ENCODE measurements around the gene CEP85.

Gene CEP85

DNA sequence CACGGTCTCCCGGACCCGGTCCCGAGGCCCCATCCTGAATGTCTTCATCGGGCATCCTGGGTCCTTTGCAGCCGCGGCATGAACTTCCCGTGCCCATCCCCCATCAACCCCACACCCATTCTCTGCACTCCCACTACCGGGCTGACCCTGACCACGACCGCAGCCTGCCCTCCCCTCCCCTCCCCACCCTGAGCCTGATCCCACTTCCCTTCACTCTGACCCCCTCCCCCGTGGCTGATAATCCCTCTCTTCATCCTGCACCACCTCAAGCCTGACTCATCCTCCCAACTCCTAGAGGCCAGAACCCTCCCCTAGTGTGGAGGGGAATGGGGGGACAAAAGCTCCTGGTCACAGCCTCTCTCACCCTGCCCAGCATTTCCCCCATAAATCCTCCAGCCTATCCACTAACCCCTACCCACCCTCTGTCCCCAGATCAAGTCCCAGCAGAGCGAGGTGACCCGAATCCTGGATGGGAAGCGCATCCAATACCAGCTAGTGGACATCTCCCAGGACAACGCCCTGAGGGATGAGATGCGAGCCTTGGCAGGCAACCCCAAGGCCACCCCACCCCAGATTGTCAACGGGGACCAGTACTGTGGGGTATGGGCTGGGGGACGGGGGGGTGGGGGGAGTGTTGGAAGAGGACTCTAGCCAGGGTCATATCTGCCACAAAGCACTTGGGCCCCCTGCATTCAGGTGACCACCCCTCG lies 46.5 kb downstream of the CEP85 start:
- Mint-ChIP-seq H3K4me3 (peak overlapping the region; percentile 75 to 91), H3K27ac (peak overlapping the region; percentile 87 to 98), H3K9me3 (no peaks in the 10 kb centered on the region), H3K27me3 (no peaks in the 10 kb centered on the region), H3K4me1 (peaks cover 93% of the 10 kb centered on the region)
- ATAC-seq = no peak
- no peak for DNase-seq

DNA sequence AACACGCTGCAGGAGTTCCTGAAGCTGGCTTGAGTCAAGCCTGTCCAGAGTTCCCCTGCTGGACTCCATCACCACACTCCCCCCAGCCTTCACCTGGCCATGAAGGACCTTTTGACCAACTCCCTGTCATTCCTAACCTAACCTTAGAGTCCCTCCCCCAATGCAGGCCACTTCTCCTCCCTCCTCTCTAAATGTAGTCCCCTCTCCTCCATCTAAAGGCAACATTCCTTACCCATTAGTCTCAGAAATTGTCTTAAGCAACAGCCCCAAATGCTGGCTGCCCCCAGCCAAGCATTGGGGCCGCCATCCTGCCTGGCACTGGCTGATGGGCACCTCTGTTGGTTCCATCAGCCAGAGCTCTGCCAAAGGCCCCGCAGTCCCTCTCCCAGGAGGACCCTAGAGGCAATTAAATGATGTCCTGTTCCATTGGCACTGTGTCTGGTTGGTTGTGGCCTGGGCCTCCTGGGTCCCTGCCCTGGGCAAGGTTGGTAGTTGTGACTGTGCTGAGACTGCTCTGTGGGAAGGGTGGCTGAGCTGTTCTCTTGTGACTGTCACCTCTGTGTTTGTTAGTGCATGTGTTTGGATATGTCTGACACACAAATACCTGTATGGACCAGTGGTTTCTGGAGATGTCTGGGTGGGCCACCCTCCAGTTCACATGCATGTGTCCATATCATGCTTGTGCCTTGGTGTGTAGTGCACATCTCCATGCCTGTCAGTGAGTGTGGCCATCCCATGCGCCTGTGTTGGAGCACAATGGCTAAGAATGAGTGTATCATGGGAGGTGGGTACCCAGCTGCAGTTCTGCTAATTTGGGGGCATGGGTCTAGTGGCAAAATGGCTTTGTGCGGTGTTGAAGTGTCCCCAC lies 47.3 kb downstream of the CEP85 start:
- H3K27me3 Mint-ChIP-seq = no peaks in the 10 kb centered on the region
- no peak for ATAC-seq
- peak in 1 of 2 donors; percentile 35 for DNase-seq
- no peaks in the 10 kb centered on the region for H3K9me3 Mint-ChIP-seq
- peak overlapping the region; percentile 75 to 91 for H3K4me3 Mint-ChIP-seq
- peaks cover 93% of the 10 kb centered on the region for H3K4me1 Mint-ChIP-seq
- peak overlapping the region; percentile 54 to 70 for H3K27ac Mint-ChIP-seq

DNA sequence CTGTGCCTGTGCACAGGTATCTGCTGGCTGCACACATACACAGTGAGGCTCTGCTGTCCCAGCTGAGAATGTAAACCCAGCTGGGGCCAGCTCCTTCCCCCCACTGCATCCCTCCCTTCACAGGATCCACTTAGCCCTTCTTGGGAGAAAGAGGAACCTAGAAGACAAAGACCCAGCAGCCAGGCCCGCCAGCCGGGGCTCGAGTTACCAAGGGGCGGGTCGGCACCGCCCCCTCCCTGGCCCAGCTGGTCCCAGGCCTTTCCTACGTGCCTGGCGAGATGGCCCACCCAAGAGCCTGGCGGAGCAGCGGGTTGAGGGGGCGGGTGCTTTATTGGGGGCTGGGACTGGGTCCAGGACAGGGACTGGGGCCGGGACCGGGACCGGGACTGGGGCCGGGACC lies 48.0 kb downstream of the CEP85 start:
- no peaks in the 10 kb centered on the region for H3K9me3 Mint-ChIP-seq
- DNase-seq (no peak), ATAC-seq (no peak)
- H3K27ac Mint-ChIP-seq = peak overlapping the region in 1 of 2 donors; percentile 70
- H3K27me3 Mint-ChIP-seq = no peaks in the 10 kb centered on the region
- H3K4me1 Mint-ChIP-seq = peaks cover 93% of the 10 kb centered on the region
- peak overlapping the region; percentile 75 to 91 for H3K4me3 Mint-ChIP-seq

DNA sequence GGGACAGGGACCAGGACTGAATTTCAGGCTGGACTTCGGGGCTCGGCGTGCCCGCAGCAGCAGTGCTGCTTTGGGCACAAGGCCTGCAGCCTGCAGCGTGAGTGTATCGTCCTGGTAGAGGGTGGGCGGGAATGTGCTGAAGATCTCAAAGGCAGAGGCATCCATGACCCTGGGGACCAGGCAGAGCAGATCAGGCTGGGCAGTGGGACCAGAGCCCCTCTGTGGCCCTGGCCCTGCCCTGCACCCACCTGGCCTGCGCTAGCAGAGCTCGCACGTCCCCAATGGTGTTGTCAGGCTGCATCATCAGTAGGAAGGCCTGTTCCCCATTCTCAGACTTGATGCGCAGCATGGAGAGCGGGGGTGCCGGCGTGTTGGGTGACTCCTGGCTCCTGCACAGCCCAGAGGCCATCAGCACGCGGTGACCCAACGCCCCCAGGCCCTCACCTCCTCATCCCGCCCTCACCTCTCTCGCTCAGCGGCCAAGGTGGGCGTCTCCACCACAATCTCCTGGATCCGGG lies 48.5 kb downstream of the CEP85 start:
- peak overlapping the region in 1 of 2 donors; percentile 24 for H3K27ac Mint-ChIP-seq
- no peak for DNase-seq
- H3K4me1 Mint-ChIP-seq = peaks cover 93% of the 10 kb centered on the region
- H3K9me3 Mint-ChIP-seq = no peaks in the 10 kb centered on the region
- H3K27me3 Mint-ChIP-seq = no peaks in the 10 kb centered on the region
- no peak for ATAC-seq
- H3K4me3 Mint-ChIP-seq = peak overlapping the region in 1 of 2 donors; percentile 75

DNA sequence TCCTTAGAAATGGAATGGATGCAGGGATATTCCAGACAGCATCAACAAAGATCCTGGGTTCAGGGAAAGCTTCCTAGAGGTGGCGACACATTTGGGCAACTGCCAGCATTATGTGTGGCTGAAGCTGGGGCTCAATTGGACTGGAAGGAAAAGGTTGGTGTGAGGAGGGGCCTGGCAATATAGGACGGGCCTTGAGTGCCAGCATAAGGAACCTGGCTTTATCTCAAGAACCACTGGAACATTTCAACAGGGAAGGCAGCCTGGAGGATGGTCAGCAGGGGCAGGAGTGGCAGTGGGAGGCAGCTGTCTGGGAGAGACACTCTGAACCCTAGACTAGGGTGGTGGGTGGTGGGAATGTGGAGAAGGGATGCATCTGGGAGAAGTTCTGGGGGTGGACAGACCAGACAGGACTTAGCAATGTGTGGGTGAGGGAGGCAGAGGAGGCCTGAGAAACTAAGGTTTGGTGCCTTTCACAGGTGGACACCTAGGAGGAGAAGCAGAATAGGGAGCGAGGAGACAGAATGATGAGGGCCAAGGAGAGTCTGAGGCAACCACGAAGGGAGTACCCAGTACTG lies 49.4 kb downstream of the CEP85 start:
- Mint-ChIP-seq H3K9me3 (no peaks in the 10 kb centered on the region), H3K4me3 (peak overlapping the region; percentile 33 to 75), H3K27me3 (no peaks in the 10 kb centered on the region), H3K27ac (peak overlapping the region in 1 of 2 donors; percentile 54), H3K4me1 (peaks cover 93% of the 10 kb centered on the region)
- ATAC-seq = no peak
- DNase-seq = no peak

DNA sequence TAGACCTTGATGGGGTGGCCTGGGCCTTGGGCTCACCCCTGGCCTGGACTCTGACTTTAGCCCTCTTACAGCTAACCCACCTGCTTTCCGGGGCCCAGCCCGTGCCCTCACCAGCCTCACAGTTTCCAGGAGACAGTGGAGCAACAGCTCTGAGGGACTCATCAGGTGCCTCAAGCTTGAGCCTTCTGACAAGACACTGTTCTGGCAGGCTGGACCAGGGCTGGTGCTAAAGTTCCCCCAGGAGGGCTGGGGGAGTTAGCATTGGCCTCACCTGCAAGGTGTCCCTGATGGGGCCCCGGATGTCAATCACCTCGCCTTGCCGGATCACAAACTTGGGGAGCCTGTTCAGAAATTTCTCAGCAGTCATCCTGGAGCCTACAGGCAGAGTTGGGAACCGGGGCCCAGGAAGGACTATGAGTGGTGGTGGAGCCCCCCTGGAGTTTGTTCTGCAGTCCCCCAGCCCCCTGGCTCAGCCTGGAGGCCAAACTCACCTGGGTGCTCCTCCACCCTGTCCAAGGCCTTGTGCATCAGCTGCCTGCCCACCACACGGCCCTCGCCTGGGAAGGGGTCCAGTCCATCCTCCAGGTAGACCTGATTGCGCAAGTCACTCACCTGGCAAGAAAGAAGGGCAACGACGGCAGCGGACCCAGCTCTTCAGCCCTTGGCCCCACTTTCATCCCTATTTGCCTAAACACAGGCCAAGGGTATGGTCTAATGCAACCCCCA lies 50.0 kb downstream of the CEP85 start:
- Mint-ChIP-seq H3K4me3 (peak overlapping the region; percentile 71 to 75), H3K27ac (peak overlapping the region; percentile 96 to 98), H3K4me1 (peaks cover 93% of the 10 kb centered on the region), H3K9me3 (no peaks in the 10 kb centered on the region), H3K27me3 (no peaks in the 10 kb centered on the region)
- ATAC-seq (no peak), DNase-seq (no peak)

DNA sequence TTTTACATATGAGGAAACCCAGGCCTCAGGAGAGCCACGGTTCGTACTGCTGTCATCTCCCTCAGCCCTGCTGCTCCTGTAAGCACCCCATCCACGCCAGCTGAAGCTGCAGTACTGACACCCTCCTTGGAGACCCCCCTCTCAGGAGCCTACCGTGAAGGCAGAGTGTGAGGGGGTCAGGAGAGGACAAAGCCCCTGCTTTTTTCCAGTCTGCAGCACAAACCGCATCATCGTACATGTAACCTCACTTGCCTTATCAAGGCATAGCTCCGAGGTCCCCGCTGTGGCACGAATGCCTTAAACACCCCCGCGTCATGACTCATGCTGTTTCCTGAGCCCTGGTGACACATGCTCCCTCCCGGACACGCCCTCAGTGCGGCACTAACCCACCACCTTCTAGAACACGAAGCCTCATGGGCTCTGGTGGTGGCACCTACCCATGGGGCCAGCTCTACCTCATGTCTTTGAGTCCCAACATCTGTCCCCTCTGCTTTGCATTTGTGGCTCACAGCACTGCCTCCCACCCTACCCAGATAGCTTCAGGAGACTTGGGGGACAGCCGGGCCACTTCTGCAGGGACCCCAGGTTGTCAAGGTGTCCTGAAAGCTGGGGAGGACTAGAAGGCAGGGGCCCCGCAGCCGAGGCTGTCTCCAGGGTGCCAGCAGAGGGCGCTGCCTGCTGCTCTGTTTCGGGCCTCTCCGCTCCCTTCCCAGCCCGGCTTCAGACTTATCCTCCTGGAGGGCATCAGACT lies 50.8 kb downstream of the CEP85 start:
- Mint-ChIP-seq H3K27ac (peak overlapping the region; percentile 96 to 98), H3K4me3 (peak overlapping the region; percentile 71 to 75), H3K27me3 (no peaks in the 10 kb centered on the region), H3K4me1 (peaks cover 94% of the 10 kb centered on the region), H3K9me3 (no peaks in the 10 kb centered on the region)
- DNase-seq = peak; percentile 92 to 96
- peak; percentile 79 for ATAC-seq

DNA sequence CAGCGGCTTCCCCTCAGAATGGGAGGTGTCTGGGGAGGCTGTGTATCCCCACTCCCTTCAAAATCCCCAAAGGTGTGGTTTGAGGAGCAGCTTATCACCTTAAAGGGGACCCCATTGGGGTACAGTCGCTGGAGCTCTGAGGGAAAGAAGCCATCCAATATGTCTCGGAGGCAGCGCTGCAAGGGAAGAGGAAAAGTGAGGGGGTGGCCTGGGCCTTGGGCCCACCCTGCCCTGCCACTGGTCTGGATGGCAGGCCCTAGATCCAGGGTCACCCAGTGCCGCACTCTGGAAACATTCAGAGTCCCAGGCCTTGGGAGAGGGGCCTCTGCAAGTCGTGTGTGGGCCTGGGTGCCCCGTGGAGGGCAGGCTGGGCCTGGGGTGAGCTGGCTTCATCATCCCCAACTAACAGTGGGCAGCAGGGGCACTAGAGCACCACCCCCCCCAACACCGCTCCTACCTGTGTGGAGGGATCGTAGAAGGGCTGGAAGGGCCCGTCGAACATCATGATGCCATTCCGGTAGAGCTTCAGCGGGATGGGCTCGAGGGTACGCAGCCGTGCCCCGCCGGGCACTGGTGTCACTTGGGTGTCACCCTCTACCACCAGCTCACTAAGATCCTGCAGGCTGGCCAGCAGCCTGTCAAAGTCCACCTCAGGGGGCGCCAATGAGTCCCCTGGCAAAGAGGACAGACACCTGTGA lies 51.5 kb downstream of the CEP85 start:
- Mint-ChIP-seq H3K27me3 (no peaks in the 10 kb centered on the region), H3K27ac (peak overlapping the region; percentile 90 to 98), H3K9me3 (no peaks in the 10 kb centered on the region), H3K4me3 (peak overlapping the region; percentile 71 to 75), H3K4me1 (peaks cover 100% of the 10 kb centered on the region)
- DNase-seq = peak; percentile 58 to 68
- ATAC-seq = no peak

DNA sequence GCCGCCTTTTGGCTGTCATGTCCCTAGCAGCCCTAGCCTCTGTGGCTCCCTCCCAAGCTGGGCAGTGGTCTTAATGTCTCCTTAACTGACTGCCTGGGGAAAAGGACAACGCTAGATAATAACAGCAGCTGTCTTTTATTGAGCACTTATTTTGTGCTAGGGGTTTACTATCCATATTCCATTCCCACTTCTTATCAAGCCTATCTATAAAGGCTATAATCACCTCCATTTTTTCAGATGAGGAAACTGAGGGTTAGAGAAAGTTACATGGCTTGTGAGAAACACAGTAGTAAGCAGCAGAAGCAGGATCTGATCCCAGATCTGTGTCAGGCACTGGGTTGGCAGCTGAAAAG lies 52.0 kb downstream of the CEP85 start:
- Mint-ChIP-seq H3K4me3 (no peak overlapping the region), H3K27me3 (no peaks in the 10 kb centered on the region), H3K27ac (no peak overlapping the region), H3K4me1 (peaks cover 100% of the 10 kb centered on the region), H3K9me3 (no peaks in the 10 kb centered on the region)
- DNase-seq = no peak
- ATAC-seq = no peak

DNA sequence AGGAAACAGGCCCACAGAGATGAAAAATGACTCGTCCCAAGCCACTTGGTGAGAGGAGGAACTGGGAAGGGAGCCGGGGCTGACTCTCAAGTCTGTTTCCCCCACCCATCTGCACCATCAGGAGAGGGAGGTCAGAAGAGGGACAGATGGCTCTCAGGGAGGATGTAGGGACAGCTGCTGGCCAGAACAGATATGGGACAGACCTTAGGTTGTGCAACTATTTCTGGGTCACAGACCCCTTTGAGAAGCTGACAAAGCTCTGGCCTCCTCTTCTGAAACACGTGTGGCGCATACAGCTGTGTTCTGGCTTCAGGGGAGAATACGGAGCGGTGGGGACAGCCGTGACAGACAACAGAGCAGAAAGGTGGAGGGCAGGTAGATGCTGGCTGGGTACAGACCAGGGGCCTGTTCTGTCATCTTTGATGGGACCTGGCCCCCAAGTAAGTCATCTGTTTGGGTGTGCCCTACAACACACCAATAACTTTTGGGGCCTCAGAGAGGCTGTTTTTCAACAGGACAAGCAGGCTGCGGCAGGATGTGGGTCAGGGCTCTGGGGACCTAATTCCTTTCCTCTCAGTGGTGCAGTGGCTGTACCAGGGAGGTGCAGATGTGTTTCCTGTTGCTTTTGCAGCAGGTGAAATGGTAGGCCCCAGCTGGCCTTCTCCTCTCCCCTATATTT lies 53.2 kb downstream of the CEP85 start:
- peak; percentile 68 for ATAC-seq
- DNase-seq = peak; percentile 69 to 86
- H3K4me1 Mint-ChIP-seq = peaks cover 100% of the 10 kb centered on the region
- no peaks in the 10 kb centered on the region for H3K27me3 Mint-ChIP-seq
- H3K27ac Mint-ChIP-seq = peak overlapping the region; percentile 94 to 99
- no peaks in the 10 kb centered on the region for H3K9me3 Mint-ChIP-seq
- H3K4me3 Mint-ChIP-seq = peak overlapping the region; percentile 78 to 80

DNA sequence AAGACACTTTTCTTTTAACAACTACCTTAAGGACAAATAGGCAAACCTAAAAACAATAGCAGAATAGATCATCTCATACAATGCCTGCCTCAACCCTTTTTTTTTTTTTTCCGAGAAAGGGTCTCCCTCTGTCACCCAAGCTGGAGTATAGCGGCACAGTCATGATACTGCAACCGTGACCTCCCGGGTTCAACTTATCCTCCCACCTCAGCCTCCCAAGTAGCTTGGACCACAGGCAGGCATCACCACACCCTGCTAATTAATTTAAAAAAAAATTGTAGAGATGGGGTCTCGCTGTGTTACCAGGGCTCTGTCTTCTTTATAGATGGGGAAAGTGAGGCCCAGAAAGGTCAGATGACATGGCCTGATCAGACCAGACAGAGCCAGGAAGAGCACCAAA lies 53.8 kb downstream of the CEP85 start:
- Mint-ChIP-seq H3K9me3 (no peaks in the 10 kb centered on the region), H3K4me3 (peak overlapping the region; percentile 78 to 80), H3K27me3 (no peaks in the 10 kb centered on the region), H3K27ac (peak overlapping the region; percentile 94 to 99), H3K4me1 (peaks cover 97% of the 10 kb centered on the region)
- DNase-seq (no peak), ATAC-seq (no peak)

DNA sequence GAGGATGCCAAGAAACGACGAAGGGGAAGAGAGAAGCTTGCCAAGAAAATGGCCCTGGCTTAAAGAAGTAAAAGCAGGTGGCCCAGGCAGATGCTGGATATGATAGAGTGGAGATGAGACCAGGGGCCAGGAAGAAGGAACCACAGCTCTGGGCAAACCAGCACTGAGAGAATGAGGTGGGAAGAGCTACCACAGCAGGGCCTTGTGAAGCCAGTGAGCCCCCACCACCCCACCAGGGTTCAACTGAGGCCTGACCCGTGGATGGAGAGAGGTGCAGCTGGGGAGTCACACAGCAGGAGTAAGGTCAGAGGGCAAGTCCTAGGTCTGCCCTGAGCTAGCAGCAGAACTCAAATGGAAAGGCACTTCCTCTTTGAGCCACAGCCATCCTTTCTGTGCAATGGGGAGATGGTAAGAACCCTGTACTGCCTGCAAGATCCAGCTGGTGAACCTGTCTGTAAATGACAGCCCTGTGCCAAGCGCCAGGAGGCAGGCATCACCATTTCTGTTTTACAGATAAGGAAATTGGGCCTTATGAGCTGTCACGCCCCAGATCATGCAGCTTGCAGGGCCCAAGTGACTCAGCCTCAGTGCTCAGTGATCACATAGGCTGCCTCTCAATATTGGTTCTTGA lies 54.4 kb downstream of the CEP85 start:
- H3K27ac Mint-ChIP-seq = peak overlapping the region; percentile 94 to 99
- no peaks in the 10 kb centered on the region for H3K9me3 Mint-ChIP-seq
- H3K4me1 Mint-ChIP-seq = peaks cover 91% of the 10 kb centered on the region
- peak overlapping the region; percentile 78 to 80 for H3K4me3 Mint-ChIP-seq
- H3K27me3 Mint-ChIP-seq = no peaks in the 10 kb centered on the region
- ATAC-seq (peak; percentile 31), DNase-seq (peak; percentile 50 to 70)

Measured in stimulated activated naive CD8-positive, alpha-beta T cell treated with anti-CD3 and anti-CD28 coated beads, Interleukin-15, amount 100 ng/mL, for 72 hours (primary cell).